Smooth muscle cell (in vitro differentiated cells): ENCODE data around the gene PLEKHA1. TPM values are rescaled to one million over a fixed set of nuclear protein-coding genes. Genes with fewer than 3 reads are reported as not detected.

Source experiments
- DNase-seq: peaks from one replicate; lab custom pipeline; 2025; ENCODE audit not compliant: unreplicated experiment; lab: John Stamatoyannopoulos, UW
- H2AFZ ChIP-seq: fragments of 200-600 bp; sonication (generic); 2 replicates; pipeline ENCODE4 v1.6.0; 2016; ENCODE audit warnings: antibody characterized with exemption, low read depth, mild to moderate bottlenecking
- H3F3A ChIP-seq: fragments of 200-600 bp; sonication (generic); 2 replicates; pipeline ENCODE4 v1.6.0; 2017; ENCODE audit warnings: antibody characterized with exemption, low read depth
- H3K27ac ChIP-seq: fragments of 200-600 bp; sonication (generic); 2 replicates; pipeline ENCODE4 v1.5.1; 2016; ENCODE audit warnings: low read depth, mild to moderate bottlenecking
- H3K27me3 ChIP-seq: fragments of 200-600 bp; sonication (generic); 2 replicates; pipeline ENCODE4 v1.6.1; 2016; ENCODE audit warnings: low read depth, mild to moderate bottlenecking
- H3K36me3 ChIP-seq: fragments of 200-600 bp; sonication (generic); 2 replicates; pipeline ENCODE4 v1.5.1; 2016; ENCODE audit warnings: low read depth
- H3K4me1 ChIP-seq: fragments of 200-600 bp; sonication (generic); 2 replicates; pipeline ENCODE4 v1.5.1; 2016; ENCODE audit warnings: low read depth
- H3K4me2 ChIP-seq: fragments of 200-600 bp; sonication (generic); 2 replicates; pipeline ENCODE4 v1.6.0; 2016; ENCODE audit warnings: mild to moderate bottlenecking
- H3K4me3 ChIP-seq: fragments of 200-600 bp; sonication (generic); 2 replicates; pipeline ENCODE4 v1.5.1; 2016; ENCODE audit warnings: mild to moderate bottlenecking
- H3K79me2 ChIP-seq: fragments of 200-600 bp; sonication (generic); 2 replicates; pipeline ENCODE4 v1.6.0; 2016; ENCODE audit warnings: low read depth, mild to moderate bottlenecking
- H3K9ac ChIP-seq: fragments of 200-600 bp; sonication (generic); 2 replicates; pipeline ENCODE4 v1.6.0; 2016; ENCODE audit warnings: low read depth
- H3K9me3 ChIP-seq: fragments of 200-600 bp; sonication (generic); replicated peaks from 2 replicates; pipeline ENCODE4 v1.5.1; 2016; ENCODE audit warnings: low read depth
- H4K20me1 ChIP-seq: fragments of 200-600 bp; sonication (generic); 2 replicates; pipeline ENCODE4 v1.6.0; 2016; ENCODE audit warnings: low read depth
- CTCF ChIP-seq: fragments of 200-600 bp; sonication (generic); IDR thresholded peaks from 2 replicates; pipeline ENCODE4 v1.5.1; 2017; ENCODE audit warnings: borderline replicate concordance, mild to moderate bottlenecking, antibody characterized with exemption; ENCODE audit not compliant: insufficient read depth, poor library complexity, severe bottlenecking
- WGBS: methylation state at CpG from one replicate; pipeline ENCODE4 v1.1.7; 2016; ENCODE audit warnings: low lambda C conversion rate; 5-methylcytosine and 5-hydroxymethylcytosine counted together
- polyA plus RNA-seq: library from polyadenylated mRNA; unstranded; fragments of >200 nt; fragmentation: Nextera tagmentation; extraction: Ambion mirVana; gene quantifications from 2 replicates; pipeline ENCODE4 v1.2.1, GENCODE V29; 2016
- total RNA-seq: library from RNA; depleted of rRNA; stranded (reverse); fragments of >200 nt; gene quantifications from 2 replicates; pipeline ENCODE4 v1.2.3, GENCODE V29; 2014

The PLEKHA1 gene
- total and polyA plus RNA-seq, 2 experiments from 2014 or later = 22.7 to 24.6 TPM

- Histone ChIP-seq H3K4me1 (peaks cover 16% of the 10 kb centered on the region), H3K4me3 (no peak overlapping the region), H3K36me3 (no peaks in the 10 kb centered on the region), H3K4me2 (no peak overlapping the region), H3K9me3 (no peaks in the 10 kb centered on the region), H3K27me3 (no peaks in the 10 kb centered on the region), H4K20me1 (peaks cover 14% of the 10 kb centered on the region), H3K9ac (no peak overlapping the region), H3K27ac (no peak overlapping the region), H3F3A (peaks cover 20% of the 10 kb centered on the region), H2AFZ (no peak overlapping the region), H3K79me2 (peaks cover 41% of the 10 kb centered on the region)
- no peak for TF ChIP-seq CTCF
- DNase-seq = no peak
- 96% methylated on average over 6 of the region's 6 CpGs for WGBS
Observed at GRCh38 chr10:122467701-122468100, 93.2 kb downstream of the PLEKHA1 start.

- Histone ChIP-seq H3K9me3 (no peaks in the 10 kb centered on the region), H3F3A (peaks cover 22% of the 10 kb centered on the region), H4K20me1 (peaks cover 13% of the 10 kb centered on the region), H3K9ac (peak overlapping the region; percentile 32), H3K27ac (peak overlapping the region; percentile 76), H3K4me2 (peak overlapping the region; percentile 72), H3K36me3 (no peaks in the 10 kb centered on the region), H3K4me3 (no peak overlapping the region), H3K79me2 (peaks cover 42% of the 10 kb centered on the region), H3K27me3 (no peaks in the 10 kb centered on the region), H3K4me1 (peaks cover 10% of the 10 kb centered on the region), H2AFZ (no peak overlapping the region)
- no peak for TF ChIP-seq CTCF
- WGBS = 71% methylated on average over 5 of the region's 5 CpGs
- no peak for DNase-seq
Observed at GRCh38 chr10:122468307-122468925, 93.9 kb downstream of the PLEKHA1 start.

GRCh38 chr10:122468926-122469781, 94.6 kb downstream of the PLEKHA1 start:
- Histone ChIP-seq H3K27ac (peak overlapping the region; percentile 85), H3K4me2 (peak overlapping the region; percentile 72), H3K36me3 (no peaks in the 10 kb centered on the region), H4K20me1 (peaks cover 6% of the 10 kb centered on the region), H3K9me3 (no peaks in the 10 kb centered on the region), H3K9ac (peak overlapping the region; percentile 50), H3F3A (peaks cover 22% of the 10 kb centered on the region), H3K4me3 (no peak overlapping the region), H3K79me2 (peaks cover 35% of the 10 kb centered on the region), H2AFZ (no peak overlapping the region), H3K4me1 (peaks cover 12% of the 10 kb centered on the region), H3K27me3 (no peaks in the 10 kb centered on the region)
- 33% methylated on average over 11 of the region's 11 CpGs for WGBS
- TF ChIP-seq CTCF = no peak
- DNase-seq = no peak
